22Rv1 (cell line): Measurements from ENCODE around the gene CAPN12.

Experiments
- ZFX ChIP-seq: fragments of 450-650 bp; IDR thresholded peaks from 2 replicates; pipeline ENCODE4 v1.6.1; 2017; ENCODE audit warnings: antibody characterized with exemption, borderline replicate concordance
- TF ChIP-seq, protein P1 (sequence below): fragments of 450-650 bp; IDR thresholded peaks from 2 replicates; pipeline ENCODE4 v1.5.1; 2017; ENCODE audit warnings: mild to moderate bottlenecking

- TF ChIP-seq, protein P1, sequence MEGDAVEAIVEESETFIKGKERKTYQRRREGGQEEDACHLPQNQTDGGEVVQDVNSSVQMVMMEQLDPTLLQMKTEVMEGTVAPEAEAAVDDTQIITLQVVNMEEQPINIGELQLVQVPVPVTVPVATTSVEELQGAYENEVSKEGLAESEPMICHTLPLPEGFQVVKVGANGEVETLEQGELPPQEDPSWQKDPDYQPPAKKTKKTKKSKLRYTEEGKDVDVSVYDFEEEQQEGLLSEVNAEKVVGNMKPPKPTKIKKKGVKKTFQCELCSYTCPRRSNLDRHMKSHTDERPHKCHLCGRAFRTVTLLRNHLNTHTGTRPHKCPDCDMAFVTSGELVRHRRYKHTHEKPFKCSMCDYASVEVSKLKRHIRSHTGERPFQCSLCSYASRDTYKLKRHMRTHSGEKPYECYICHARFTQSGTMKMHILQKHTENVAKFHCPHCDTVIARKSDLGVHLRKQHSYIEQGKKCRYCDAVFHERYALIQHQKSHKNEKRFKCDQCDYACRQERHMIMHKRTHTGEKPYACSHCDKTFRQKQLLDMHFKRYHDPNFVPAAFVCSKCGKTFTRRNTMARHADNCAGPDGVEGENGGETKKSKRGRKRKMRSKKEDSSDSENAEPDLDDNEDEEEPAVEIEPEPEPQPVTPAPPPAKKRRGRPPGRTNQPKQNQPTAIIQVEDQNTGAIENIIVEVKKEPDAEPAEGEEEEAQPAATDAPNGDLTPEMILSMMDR, result no peak
- no peak for TF ChIP-seq ZFX
Observed at GRCh38 chr19:38685666-38686529, 58.4 kb downstream of the CAPN12 start.
